ENCODE measurements around the gene PRPF8. TPM values are rescaled to one million over a fixed set of nuclear protein-coding genes. Genes with fewer than 3 reads are reported as not detected.

The PRPF8 gene
- total and polyA plus RNA-seq, 2 of the 13 experiments (the other 11 are each of a cell fraction or from before 2014, with no cell fraction given) = 112 to 179 TPM

DNA sequence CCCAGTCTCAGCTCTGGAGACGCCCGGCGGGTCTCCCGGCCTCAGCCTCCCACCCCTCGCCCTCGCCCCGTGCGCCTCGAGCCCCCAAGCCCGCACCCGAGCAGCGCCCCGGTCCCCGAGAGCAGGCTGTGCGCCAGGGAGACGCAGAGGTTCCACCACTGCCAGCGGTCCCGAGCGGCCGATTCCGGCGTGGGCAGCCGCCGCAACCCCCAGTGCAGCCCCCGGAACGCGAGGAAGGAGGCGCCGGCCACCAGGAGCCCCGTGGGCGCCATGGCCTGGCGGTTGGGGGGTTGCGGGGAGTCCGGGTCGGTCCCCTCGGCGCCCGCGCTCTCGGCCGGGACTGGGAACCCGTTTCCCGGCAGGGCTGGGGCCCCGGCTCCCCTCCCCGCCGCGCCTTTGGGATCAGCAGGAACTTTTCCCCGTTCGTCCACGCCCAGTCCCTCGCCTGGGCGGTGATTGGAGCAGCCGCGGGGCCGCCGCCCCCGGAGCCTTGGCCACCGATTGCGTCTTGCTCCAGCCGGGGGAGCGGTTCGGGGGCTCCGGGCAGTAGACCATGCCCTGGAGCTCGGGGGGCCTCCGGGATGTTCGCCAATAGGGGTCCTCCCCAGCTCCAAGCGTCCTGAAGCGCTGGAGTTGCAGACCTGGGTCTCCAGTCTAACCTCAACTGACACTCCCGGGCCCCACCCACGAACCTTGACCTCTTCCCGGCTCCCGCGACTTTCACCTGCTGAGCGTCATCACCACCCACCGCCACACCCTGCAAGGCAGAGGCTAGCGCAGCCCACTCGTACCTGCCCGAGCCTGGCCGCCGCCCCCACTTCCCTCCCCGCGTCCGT is 25.5 kb upstream of the PRPF8 start, which contains the start of gene TLCD2 (continued):
- TF ChIP-seq, protein P1, sequence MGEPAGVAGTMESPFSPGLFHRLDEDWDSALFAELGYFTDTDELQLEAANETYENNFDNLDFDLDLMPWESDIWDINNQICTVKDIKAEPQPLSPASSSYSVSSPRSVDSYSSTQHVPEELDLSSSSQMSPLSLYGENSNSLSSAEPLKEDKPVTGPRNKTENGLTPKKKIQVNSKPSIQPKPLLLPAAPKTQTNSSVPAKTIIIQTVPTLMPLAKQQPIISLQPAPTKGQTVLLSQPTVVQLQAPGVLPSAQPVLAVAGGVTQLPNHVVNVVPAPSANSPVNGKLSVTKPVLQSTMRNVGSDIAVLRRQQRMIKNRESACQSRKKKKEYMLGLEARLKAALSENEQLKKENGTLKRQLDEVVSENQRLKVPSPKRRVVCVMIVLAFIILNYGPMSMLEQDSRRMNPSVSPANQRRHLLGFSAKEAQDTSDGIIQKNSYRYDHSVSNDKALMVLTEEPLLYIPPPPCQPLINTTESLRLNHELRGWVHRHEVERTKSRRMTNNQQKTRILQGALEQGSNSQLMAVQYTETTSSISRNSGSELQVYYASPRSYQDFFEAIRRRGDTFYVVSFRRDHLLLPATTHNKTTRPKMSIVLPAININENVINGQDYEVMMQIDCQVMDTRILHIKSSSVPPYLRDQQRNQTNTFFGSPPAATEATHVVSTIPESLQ (CRISPR knock-in tag; conservative IDR thresholded peaks at IDR 0.05) = no peak
- TF ChIP-seq SALL1 (CRISPR knock-in tag; IDR thresholded peaks at IDR 0.05) = peak; percentile 51
- TF ChIP-seq NCOR1 (IDR thresholded peaks at IDR 0.05; ENCODE audit: borderline replicate concordance, low read length) = peak; percentile 20; the same call in 1 of the 2 replicates
- no peak for TF ChIP-seq FOXM1 (CRISPR knock-in tag; IDR thresholded peaks at IDR 0.05)
- no peak for TF ChIP-seq ZNF34 (CRISPR knock-in tag; IDR thresholded peaks at IDR 0.05; ENCODE audit: borderline replicate concordance)
- TF ChIP-seq, protein P2, sequence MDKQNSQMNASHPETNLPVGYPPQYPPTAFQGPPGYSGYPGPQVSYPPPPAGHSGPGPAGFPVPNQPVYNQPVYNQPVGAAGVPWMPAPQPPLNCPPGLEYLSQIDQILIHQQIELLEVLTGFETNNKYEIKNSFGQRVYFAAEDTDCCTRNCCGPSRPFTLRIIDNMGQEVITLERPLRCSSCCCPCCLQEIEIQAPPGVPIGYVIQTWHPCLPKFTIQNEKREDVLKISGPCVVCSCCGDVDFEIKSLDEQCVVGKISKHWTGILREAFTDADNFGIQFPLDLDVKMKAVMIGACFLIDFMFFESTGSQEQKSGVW (CRISPR knock-in tag; IDR thresholded peaks at IDR 0.05; ENCODE audit: borderline replicate concordance) = no peak
- no peak for TF ChIP-seq ZNF12 (CRISPR knock-in tag; IDR thresholded peaks at IDR 0.05)
- TF ChIP-seq ZNF441 (CRISPR knock-in tag; IDR thresholded peaks at IDR 0.05; ENCODE audit: borderline replicate concordance) = no peak
- no peak for TF ChIP-seq ZNF101 (CRISPR knock-in tag; IDR thresholded peaks at IDR 0.05; ENCODE audit: borderline replicate concordance, low read depth)
- TF ChIP-seq ZNF569 (CRISPR knock-in tag; IDR thresholded peaks at IDR 0.05; ENCODE audit: borderline replicate concordance) = no peak
- TF ChIP-seq KDM2A (CRISPR knock-in tag; IDR thresholded peaks at IDR 0.05; ENCODE audit: borderline replicate concordance, low read depth) = peak; percentile 97
- TF ChIP-seq, protein P3, sequence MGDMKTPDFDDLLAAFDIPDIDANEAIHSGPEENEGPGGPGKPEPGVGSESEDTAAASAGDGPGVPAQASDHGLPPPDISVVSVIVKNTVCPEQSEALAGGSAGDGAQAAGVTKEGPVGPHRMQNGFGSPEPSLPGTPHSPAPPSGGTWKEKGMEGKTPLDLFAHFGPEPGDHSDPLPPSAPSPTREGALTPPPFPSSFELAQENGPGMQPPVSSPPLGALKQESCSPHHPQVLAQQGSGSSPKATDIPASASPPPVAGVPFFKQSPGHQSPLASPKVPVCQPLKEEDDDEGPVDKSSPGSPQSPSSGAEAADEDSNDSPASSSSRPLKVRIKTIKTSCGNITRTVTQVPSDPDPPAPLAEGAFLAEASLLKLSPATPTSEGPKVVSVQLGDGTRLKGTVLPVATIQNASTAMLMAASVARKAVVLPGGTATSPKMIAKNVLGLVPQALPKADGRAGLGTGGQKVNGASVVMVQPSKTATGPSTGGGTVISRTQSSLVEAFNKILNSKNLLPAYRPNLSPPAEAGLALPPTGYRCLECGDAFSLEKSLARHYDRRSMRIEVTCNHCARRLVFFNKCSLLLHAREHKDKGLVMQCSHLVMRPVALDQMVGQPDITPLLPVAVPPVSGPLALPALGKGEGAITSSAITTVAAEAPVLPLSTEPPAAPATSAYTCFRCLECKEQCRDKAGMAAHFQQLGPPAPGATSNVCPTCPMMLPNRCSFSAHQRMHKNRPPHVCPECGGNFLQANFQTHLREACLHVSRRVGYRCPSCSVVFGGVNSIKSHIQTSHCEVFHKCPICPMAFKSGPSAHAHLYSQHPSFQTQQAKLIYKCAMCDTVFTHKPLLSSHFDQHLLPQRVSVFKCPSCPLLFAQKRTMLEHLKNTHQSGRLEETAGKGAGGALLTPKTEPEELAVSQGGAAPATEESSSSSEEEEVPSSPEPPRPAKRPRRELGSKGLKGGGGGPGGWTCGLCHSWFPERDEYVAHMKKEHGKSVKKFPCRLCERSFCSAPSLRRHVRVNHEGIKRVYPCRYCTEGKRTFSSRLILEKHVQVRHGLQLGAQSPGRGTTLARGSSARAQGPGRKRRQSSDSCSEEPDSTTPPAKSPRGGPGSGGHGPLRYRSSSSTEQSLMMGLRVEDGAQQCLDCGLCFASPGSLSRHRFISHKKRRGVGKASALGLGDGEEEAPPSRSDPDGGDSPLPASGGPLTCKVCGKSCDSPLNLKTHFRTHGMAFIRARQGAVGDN (CRISPR knock-in tag; IDR thresholded peaks at IDR 0.05) = peak; percentile 70; the same call in 1 of the 2 replicates
- no peak for TF ChIP-seq BRD4 (CRISPR knock-in tag; IDR thresholded peaks at IDR 0.05)
- no peak for TF ChIP-seq MAFG (CRISPR knock-in tag; IDR thresholded peaks at IDR 0.05)
- TF ChIP-seq, protein P4, sequence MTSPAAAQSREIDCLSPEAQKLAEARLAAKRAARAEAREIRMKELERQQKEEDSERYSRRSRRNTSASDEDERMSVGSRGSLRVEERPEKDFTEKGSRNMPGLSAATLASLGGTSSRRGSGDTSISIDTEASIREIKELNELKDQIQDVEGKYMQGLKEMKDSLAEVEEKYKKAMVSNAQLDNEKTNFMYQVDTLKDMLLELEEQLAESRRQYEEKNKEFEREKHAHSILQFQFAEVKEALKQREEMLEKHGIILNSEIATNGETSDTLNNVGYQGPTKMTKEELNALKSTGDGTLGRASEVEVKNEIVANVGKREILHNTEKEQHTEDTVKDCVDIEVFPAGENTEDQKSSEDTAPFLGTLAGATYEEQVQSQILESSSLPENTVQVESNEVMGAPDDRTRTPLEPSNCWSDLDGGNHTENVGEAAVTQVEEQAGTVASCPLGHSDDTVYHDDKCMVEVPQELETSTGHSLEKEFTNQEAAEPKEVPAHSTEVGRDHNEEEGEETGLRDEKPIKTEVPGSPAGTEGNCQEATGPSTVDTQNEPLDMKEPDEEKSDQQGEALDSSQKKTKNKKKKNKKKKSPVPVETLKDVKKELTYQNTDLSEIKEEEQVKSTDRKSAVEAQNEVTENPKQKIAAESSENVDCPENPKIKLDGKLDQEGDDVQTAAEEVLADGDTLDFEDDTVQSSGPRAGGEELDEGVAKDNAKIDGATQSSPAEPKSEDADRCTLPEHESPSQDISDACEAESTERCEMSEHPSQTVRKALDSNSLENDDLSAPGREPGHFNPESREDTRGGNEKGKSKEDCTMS (CRISPR knock-in tag; conservative IDR thresholded peaks at IDR 0.05) = no peak
- TF ChIP-seq ZNF629 (CRISPR knock-in tag; conservative IDR thresholded peaks at IDR 0.05) = no peak
- peak; percentile 20; the same call in 1 of the 2 replicates for TF ChIP-seq IRF2 (CRISPR knock-in tag; IDR thresholded peaks at IDR 0.05)
- TF ChIP-seq, protein P5, sequence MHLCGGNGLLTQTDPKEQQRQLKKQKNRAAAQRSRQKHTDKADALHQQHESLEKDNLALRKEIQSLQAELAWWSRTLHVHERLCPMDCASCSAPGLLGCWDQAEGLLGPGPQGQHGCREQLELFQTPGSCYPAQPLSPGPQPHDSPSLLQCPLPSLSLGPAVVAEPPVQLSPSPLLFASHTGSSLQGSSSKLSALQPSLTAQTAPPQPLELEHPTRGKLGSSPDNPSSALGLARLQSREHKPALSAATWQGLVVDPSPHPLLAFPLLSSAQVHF (CRISPR knock-in tag; IDR thresholded peaks at IDR 0.05) = no peak
- no peak for TF ChIP-seq ZNF431 (CRISPR knock-in tag; IDR thresholded peaks at IDR 0.05; ENCODE audit: borderline replicate concordance, low read depth)
